SK-N-SH (cell line): Measurements from ENCODE around the gene CEP120. TPM values are rescaled to one million over a fixed set of nuclear protein-coding genes. Genes with fewer than 3 reads are reported as not detected.

ENCODE experiments used
- CTCF ChIA-PET: fragments of 300-600, 350-600 bp; formaldehyde crosslinking; extraction: SDS; loops from one replicate; lab custom pipeline; 2021; lab: Yijun Ruan, JAX
- POLR2A ChIA-PET: fragments of 350-600 bp; sonication (Branson Sonifier 250); formaldehyde crosslinking; extraction: SDS; loops from one replicate; lab custom pipeline; 2020; ENCODE audit warnings: antibody characterized with exemption, inconsistent platforms; lab: Yijun Ruan, JAX
- DNase-seq: peaks from one replicate; pipeline ENCODE4 v3.0.0; 2012
- H2AFZ ChIP-seq: fragments of 200-600 bp; sonication (generic); 2 replicates; pipeline ENCODE4 v1.8.1; 2016; ENCODE audit warnings: antibody characterized with exemption, mild to moderate bottlenecking, low read depth
- H3F3A ChIP-seq: fragments of 200-600 bp; sonication (generic); replicated peaks from 2 replicates; pipeline ENCODE3; 2016; ENCODE audit warnings: antibody characterized with exemption, mild to moderate bottlenecking; ENCODE audit not compliant: insufficient read depth
- H3K27ac ChIP-seq, 2 experiments: fragments of 200-500 bp in 1 of 2; fragments of 200-600 bp in 1 of 2; sonication (Bioruptor generic) in 1 of 2; sonication (generic), shearing (Covaris generic) in 1 of 2; 2 replicates each; pipeline versions ENCODE4 v1.5.1 to v1.6.1; 2014 to 2016; ENCODE audit warnings: low read depth in 2 of 2, inconsistent platforms in 1 of 2, low read length in 1 of 2, mild to moderate bottlenecking in 1 of 2, mixed read lengths in 1 of 2
- H3K27me3 ChIP-seq: fragments of 200-600 bp; sonication (generic), shearing (Covaris generic); 2 replicates; pipeline ENCODE4 v1.6.1; 2016; ENCODE audit warnings: mixed run types; ENCODE audit not compliant: insufficient read depth
- H3K36me3 ChIP-seq, 2 experiments: fragments of 200-500 bp in 1 of 2; fragments of 200-600 bp in 1 of 2; sonication (Bioruptor generic) in 1 of 2; sonication (generic) in 1 of 2; replicated peaks in 1 of 2; 2 replicates each; pipeline versions ENCODE3 to v1.5.1; 2014 to 2016; ENCODE audit warnings: low read length in 1 of 2, mild to moderate bottlenecking in 1 of 2; ENCODE audit not compliant: insufficient read depth in 2 of 2, control insufficient read depth in 1 of 2
- H3K4me1 ChIP-seq, 2 experiments: fragments of 200-500 bp in 1 of 2; fragments of 200-600 bp in 1 of 2; sonication (Bioruptor generic) in 1 of 2; sonication (generic), shearing (Covaris generic) in 1 of 2; 2 replicates each; pipeline versions ENCODE4 v1.5.1 to v1.6.1; 2014 to 2016; ENCODE audit warnings: low read depth in 1 of 2, low read length in 1 of 2, mixed run types in 1 of 2; ENCODE audit not compliant: insufficient read depth in 2 of 2, control insufficient read depth in 1 of 2
- H3K4me2 ChIP-seq: fragments of 200-600 bp; sonication (generic), shearing (Covaris generic); 2 replicates; pipeline ENCODE4 v1.6.1; 2017; ENCODE audit warnings: mixed run types
- H3K4me3 ChIP-seq, 2 experiments: fragments of 200-500 bp in 1 of 2; fragments of 200-600 bp in 1 of 2; sonication (Bioruptor generic) in 1 of 2; sonication (generic), shearing (Covaris generic) in 1 of 2; 2 replicates each; pipeline versions ENCODE4 v1.5.1 to v1.8.1; 2014 to 2016; ENCODE audit warnings: low read depth in 2 of 2, inconsistent platforms in 1 of 2, low read length in 1 of 2, mild to moderate bottlenecking in 1 of 2, mixed read lengths in 1 of 2, moderate library complexity in 1 of 2
- H3K79me2 ChIP-seq: fragments of 200-600 bp; sonication (generic); 2 replicates; pipeline ENCODE4 v1.8.1; 2017; ENCODE audit warnings: mild to moderate bottlenecking; ENCODE audit not compliant: insufficient read depth
- H3K9ac ChIP-seq: fragments of 200-600 bp; sonication (generic); 2 replicates; pipeline ENCODE4 v1.6.1; 2017; ENCODE audit warnings: mixed run types
- H3K9me2 ChIP-seq: fragments of 200-600 bp; sonication (generic); 2 replicates; pipeline ENCODE4 v1.6.1; 2017; ENCODE audit warnings: mixed run types
- H3K9me3 ChIP-seq: fragments of 200-600 bp; sonication (generic); 2 replicates; pipeline ENCODE4 v1.6.1; 2017; ENCODE audit warnings: mixed run types, mild to moderate bottlenecking, moderate library complexity
- H4K20me1 ChIP-seq: fragments of 200-600 bp; sonication (generic); 2 replicates; pipeline ENCODE4 v1.6.1; 2017; ENCODE audit warnings: mild to moderate bottlenecking, mixed run types; ENCODE audit not compliant: insufficient read depth
- CHD2 ChIP-seq: fragments of 150-350 bp; IDR thresholded peaks from 2 replicates; pipeline ENCODE4 v1.6.1; 2018; ENCODE audit warnings: low read length; ENCODE audit not compliant: partially characterized antibody
- CTCF ChIP-seq: fragments of 200-600 bp; sonication (generic); IDR thresholded peaks from 2 replicates; pipeline ENCODE4 v1.6.1; 2017; ENCODE audit warnings: antibody characterized with exemption, mild to moderate bottlenecking, moderate library complexity
- EP300 ChIP-seq, 2 experiments: IDR thresholded peaks; 2 replicates each; pipeline versions ENCODE4 v1.4.0 to v1.6.1; 2012; ENCODE audit warnings: borderline replicate concordance in 1 of 2, low read depth in 1 of 2, low read length in 1 of 2
- EZH2phosphoT487 ChIP-seq: fragments of 200-600 bp; sonication (generic); IDR thresholded peaks from 2 replicates; pipeline ENCODE4 v1.6.1; 2017; ENCODE audit warnings: low read depth, mixed run types, mild to moderate bottlenecking, antibody characterized with exemption, moderate library complexity, borderline replicate concordance
- GABPA ChIP-seq: IDR thresholded peaks from 2 replicates; pipeline ENCODE4 v1.4.0; 2012; ENCODE audit warnings: low read depth, mild to moderate bottlenecking
- NFIC ChIP-seq: IDR thresholded peaks from 2 replicates; pipeline ENCODE4 v1.4.0; 2012; ENCODE audit warnings: borderline replicate concordance
- NRF1 ChIP-seq: IDR thresholded peaks from 2 replicates; pipeline ENCODE4 v1.6.1; 2012; ENCODE audit warnings: low read depth, mild to moderate bottlenecking, low read length
- PBX3 ChIP-seq: IDR thresholded peaks from 2 replicates; pipeline ENCODE4; 2012
- RAD21 ChIP-seq: IDR thresholded peaks from 2 replicates; pipeline ENCODE4 v1.6.1; 2012; ENCODE audit warnings: mild to moderate bottlenecking, low read length
- RFX5 ChIP-seq: IDR thresholded peaks from 2 replicates; pipeline ENCODE4 v1.6.1; 2012; ENCODE audit warnings: mild to moderate bottlenecking, improper control_type of control experiment, low read length
- RXRA ChIP-seq: IDR thresholded peaks from 2 replicates; pipeline ENCODE4 v1.4.0; 2012; ENCODE audit warnings: low read depth, mild to moderate bottlenecking, borderline replicate concordance
- SIN3A ChIP-seq: IDR thresholded peaks from 2 replicates; pipeline ENCODE4 v1.6.1; 2012; ENCODE audit warnings: low read depth, mild to moderate bottlenecking, low read length, moderate library complexity, borderline replicate concordance
- SMC3 ChIP-seq: IDR thresholded peaks from 2 replicates; pipeline ENCODE4 v1.6.1; 2012; ENCODE audit warnings: low read depth, low read length, improper control_type of control experiment
- TAF1 ChIP-seq: IDR thresholded peaks from 2 replicates; pipeline ENCODE4 v1.6.1; 2012; ENCODE audit warnings: low read depth, mild to moderate bottlenecking, low read length, moderate library complexity, borderline replicate concordance
- TCF12 ChIP-seq: IDR thresholded peaks from 2 replicates; pipeline ENCODE4 v1.4.0; 2012
- TEAD4 ChIP-seq: IDR thresholded peaks from 2 replicates; pipeline ENCODE4 v1.4.0; 2012; ENCODE audit warnings: mild to moderate bottlenecking, borderline replicate concordance; ENCODE audit not compliant: insufficient read depth
- USF1 ChIP-seq: IDR thresholded peaks from 2 replicates; pipeline ENCODE4 v1.4.0; 2012; ENCODE audit warnings: low read depth, borderline replicate concordance
- USF2 ChIP-seq: fragments of 150-350 bp; IDR thresholded peaks from 2 replicates; pipeline ENCODE4 v1.6.1; 2017; ENCODE audit warnings: antibody characterized with exemption, low read length, low read depth, borderline replicate concordance
- YY1 ChIP-seq: IDR thresholded peaks from 2 replicates; pipeline ENCODE4 v1.4.0; 2012; ENCODE audit warnings: low read depth, mild to moderate bottlenecking
- ZBTB33 ChIP-seq: IDR thresholded peaks from 2 replicates; pipeline ENCODE4 v1.4.0; 2012; ENCODE audit warnings: low read depth, borderline replicate concordance
- WGBS: methylation state at CpG from one replicate; pipeline ENCODE4 v1.1.6; 2017; ENCODE audit warnings: low lambda C conversion rate; 5-methylcytosine and 5-hydroxymethylcytosine counted together
- polyA plus RNA-seq, 3 experiments: library from polyadenylated mRNA; depleted of rRNA; stranded (reverse); fragments of >200 nt; gene quantifications; 2 replicates each; pipeline ENCODE4 v1.2.3, GENCODE V29; 2012

The CEP120 gene
- polyA plus RNA-seq (2012; rRNA removed): 5.0 and 7.0 TPM in 2 replicates
- polyA plus RNA-seq (2012; cell fraction: cytosol; rRNA removed): 6.0 and 6.3 TPM in 2 replicates
- polyA plus RNA-seq (2012; cell fraction: nucleus; rRNA removed): 4.0 and 9.9 TPM in 2 replicates

GRCh38 chr5:123423278-123424149 is at the start of gene CEP120:
TSS of gene CEP120 (minus strand) at chr5:123423403. CDS start at chr5:123422998, 405 bp downstream.
- no peaks in the 10 kb centered on the region for H3F3A ChIP-seq
- H3K4me1 ChIP-seq: peaks cover 10 to 11% of the 10 kb centered on the region in 2 experiments; a peak in 3 of 4 replicates
- ChIA-PET CTCF (interaction anchor here (0.6 to 6.5 kb wide), 36 partner anchors 9 to 924 kb away, joined by 3 to 45 read pairs (median 4); no protein-coding TSS in a partner anchor), POLR2A (interaction anchor here (0.6 to 2.7 kb wide), 8 partner anchors 10 to 169 kb away, joined by 3 to 28 read pairs (median 4); partner anchors contain the start of gene CSNK1G3)
- H3K79me2 ChIP-seq: peaks cover 37% of the 10 kb centered on the region
- H3K27ac ChIP-seq: peak within 1 kb of the TSS; percentile 66 to 89
- peak within 1 kb of the TSS; percentile 77 for H3K9ac ChIP-seq
- H3K27me3 ChIP-seq: no peaks in the 10 kb centered on the region
- H2AFZ ChIP-seq: peak within 1 kb of the TSS; percentile 93
- peak within 1 kb of the TSS; percentile 72 to 91 for H3K4me3 ChIP-seq
- WGBS: 2% methylated on average over 33 of the region's 47 CpGs
- H3K36me3 ChIP-seq: no peaks in the 10 kb centered on the region
- no peaks in the 10 kb centered on the region for H3K9me2 ChIP-seq
- H4K20me1 ChIP-seq: no peaks in the 10 kb centered on the region
- no peaks in the 10 kb centered on the region for H3K9me3 ChIP-seq
- peak; percentile 95 for DNase-seq
- peak within 1 kb of the TSS; percentile 85 for H3K4me2 ChIP-seq
- TF ChIP-seq ZBTB33: 0 out of 2 replicates have a peak, but pooled peaks have one; percentile 40
- TF ChIP-seq NFIC: no peak
- TF ChIP-seq YY1: peak; percentile 37; the same call in 1 of the 2 replicates
- no peak for TF ChIP-seq EZH2phosphoT487
- peak; percentile 42 to 48; a peak in 3 of 4 replicates for TF ChIP-seq EP300 (IDR thresholded peaks at IDR 0.05; ENCODE audit: borderline replicate concordance in 1 of 2, low read depth in 1 of 2, low read length in 1 of 2)
- TF ChIP-seq TEAD4: no peak
- TF ChIP-seq USF2: no peak
- peak; percentile 97 for TF ChIP-seq RFX5
- peak; percentile 70 for TF ChIP-seq SMC3
- no peak; the same call in none of the 2 replicates for TF ChIP-seq PBX3
- peak; percentile 89 for TF ChIP-seq CHD2
- TF ChIP-seq SIN3A: peak; percentile 81; the same call in 1 of the 2 replicates
- TF ChIP-seq TCF12: no peak
- TF ChIP-seq CTCF: peak; percentile 80
- TF ChIP-seq TAF1: peak; percentile 83; the same call in 1 of the 2 replicates
- peak; percentile 33; the same call in 1 of the 2 replicates for TF ChIP-seq RXRA
- peak; percentile 46 for TF ChIP-seq GABPA
- peak; percentile 88 for TF ChIP-seq NRF1
- peak; percentile 65 for TF ChIP-seq RAD21
- peak; percentile 84 for TF ChIP-seq USF1
